ENCODE results near the gene PRR7. TPM values are rescaled to one million over a fixed set of nuclear protein-coding genes. Genes with fewer than 3 reads are reported as not detected.

The PRR7 gene
- total and polyA plus RNA-seq, 2 of the 4 experiments (the other 2 are of a cell fraction) = 1.1 to 10.1 TPM

- in situ Hi-C loops (cut with MboI; ENCODE audit: low sequenced_read_pairs) = no loop called here
- dilution Hi-C loops (cut with HindIII; ENCODE audit: low sequenced_read_pairs, unreplicated experiment) = no loop called here
- intact Hi-C loops (cut with micrococcal nuclease) = no loop called here
Measured at GRCh38 chr5:177450667-177451424, 4.2 kb downstream of the PRR7 start.

More at GRCh38 chr5:177450667-177451424, 4.2 kb downstream of the PRR7 start:
- peaks cover 0 to 4% of the 10 kb centered on the region in 2 experiments; a peak in 1 of 4 replicates for H3K79me1 ChIP-seq (ENCODE audit: low read depth in 1 of 2, low read length in 2 of 2)
- CTCF ChIA-PET = interaction anchor here (5.2 kb wide), 1 partner anchor 47 kb away, joined by 44 read pairs; no protein-coding TSS in a partner anchor
- no peak for DNase-seq
- no peak overlapping the region for H3K14ac ChIP-seq (replicated peaks; ENCODE audit: low read depth, low read length)
- no peak overlapping the region for H2BK5ac ChIP-seq (ENCODE audit: low read depth, low read length, poor library complexity, severe bottlenecking)
- H3K27ac ChIP-seq (ENCODE audit: insufficient read depth, low read length) = no peak overlapping the region
- H4K20me1 ChIP-seq (ENCODE audit: insufficient read depth, low read length) = peaks cover 23% of the 10 kb centered on the region
- H3K9me1 ChIP-seq (ENCODE audit: insufficient read depth, low read length) = peaks cover 4% of the 10 kb centered on the region; the same call in 1 of the 2 replicates
- no peak overlapping the region for H3K56ac ChIP-seq (ENCODE audit: extremely low read depth, insufficient read depth, low read length)
- 88% methylated on average over 6 of the region's 10 CpGs; no CpG with 5 or more reads in 1 of the 2 experiments for WGBS, 2 experiments (ENCODE audit: extremely low coverage in 2 of 2, insufficient read length in 1 of 2)
- H2BK15ac ChIP-seq (ENCODE audit: low read depth, low read length) = no peak overlapping the region
- BruUV-seq (replicated peaks) = no TSS peak
- TF ChIP-seq MAFK (IDR thresholded peaks at IDR 0.05; ENCODE audit: low read depth, low read length) (no peak), BHLHE40 (IDR thresholded peaks at IDR 0.05; ENCODE audit: low read depth, low read length) (no peak), POLR2A (IDR thresholded peaks at IDR 0.05; ENCODE audit: low read depth, low read length) (no peak), NFE2L2 (IDR thresholded peaks at IDR 0.05; ENCODE audit: low read depth, low read length) (no peak), FOS (IDR thresholded peaks at IDR 0.05; ENCODE audit: low read depth, low read length) (no peak), MXI1 (IDR thresholded peaks at IDR 0.05; ENCODE audit: borderline replicate concordance, low read depth, low read length) (no peak), RFX5 (IDR thresholded peaks at IDR 0.05; ENCODE audit: low read depth, low read length) (no peak)
- TF ChIP-seq, protein P1, sequence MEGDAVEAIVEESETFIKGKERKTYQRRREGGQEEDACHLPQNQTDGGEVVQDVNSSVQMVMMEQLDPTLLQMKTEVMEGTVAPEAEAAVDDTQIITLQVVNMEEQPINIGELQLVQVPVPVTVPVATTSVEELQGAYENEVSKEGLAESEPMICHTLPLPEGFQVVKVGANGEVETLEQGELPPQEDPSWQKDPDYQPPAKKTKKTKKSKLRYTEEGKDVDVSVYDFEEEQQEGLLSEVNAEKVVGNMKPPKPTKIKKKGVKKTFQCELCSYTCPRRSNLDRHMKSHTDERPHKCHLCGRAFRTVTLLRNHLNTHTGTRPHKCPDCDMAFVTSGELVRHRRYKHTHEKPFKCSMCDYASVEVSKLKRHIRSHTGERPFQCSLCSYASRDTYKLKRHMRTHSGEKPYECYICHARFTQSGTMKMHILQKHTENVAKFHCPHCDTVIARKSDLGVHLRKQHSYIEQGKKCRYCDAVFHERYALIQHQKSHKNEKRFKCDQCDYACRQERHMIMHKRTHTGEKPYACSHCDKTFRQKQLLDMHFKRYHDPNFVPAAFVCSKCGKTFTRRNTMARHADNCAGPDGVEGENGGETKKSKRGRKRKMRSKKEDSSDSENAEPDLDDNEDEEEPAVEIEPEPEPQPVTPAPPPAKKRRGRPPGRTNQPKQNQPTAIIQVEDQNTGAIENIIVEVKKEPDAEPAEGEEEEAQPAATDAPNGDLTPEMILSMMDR (conservative IDR thresholded peaks at IDR 0.05; ENCODE audit: low read depth, low read length) = no peak
- no peak overlapping the region for H2BK20ac ChIP-seq (ENCODE audit: low read depth, low read length)
- no peak overlapping the region for H3K18ac ChIP-seq (ENCODE audit: low read depth, low read length)
- no peaks in the 10 kb centered on the region for H3K27me3 ChIP-seq (ENCODE audit: control insufficient read depth, insufficient read depth, low read length)
- H3K9ac ChIP-seq (ENCODE audit: low read depth, low read length) = no peak overlapping the region
- POLR2A ChIA-PET (ENCODE audit: unreplicated experiment) = no interaction called here
- H4K91ac ChIP-seq (ENCODE audit: insufficient read depth, low read depth, low read length) = no peak overlapping the region
- H3K4me1 ChIP-seq (ENCODE audit: control insufficient read depth, insufficient read depth, low read length) = peaks cover 17% of the 10 kb centered on the region
- H3K36me3 ChIP-seq (ENCODE audit: control insufficient read depth, insufficient read depth, low read length) = no peaks in the 10 kb centered on the region
- H4K5ac ChIP-seq (ENCODE audit: low read depth, low read length) = no peak overlapping the region
- H2AFZ ChIP-seq (replicated peaks; ENCODE audit: low read length, poor library complexity) = no peak overlapping the region
- no peak overlapping the region for H3K4me2 ChIP-seq (ENCODE audit: low read depth, low read length)
- no peak overlapping the region for H3K23ac ChIP-seq (ENCODE audit: low read depth, low read length)
- no peaks in the 10 kb centered on the region for H3K9me3 ChIP-seq (ENCODE audit: control insufficient read depth, insufficient read depth, low read length)
- H2BK120ac ChIP-seq (ENCODE audit: low read depth, low read length) = no peak overlapping the region
- no peak for ATAC-seq (ENCODE audit: low read depth)
- no peak overlapping the region for H2AK5ac ChIP-seq (ENCODE audit: low read depth, low read length)
- no peak overlapping the region for H4K8ac ChIP-seq (ENCODE audit: low read depth in 2 of 2, low read length in 2 of 2)
- H2AK9ac ChIP-seq (replicated peaks; ENCODE audit: low read depth, low read length, poor library complexity) = peak overlapping the region; percentile 62
- no peak overlapping the region for H3K4me3 ChIP-seq (ENCODE audit: insufficient read depth, low read depth, low read length)
- H3K4ac ChIP-seq (ENCODE audit: low read depth, low read length) = no peak overlapping the region

Measured in IMR-90 (cell line).